H1 (cell line): Measurements from ENCODE around the gene METTL21A. TPM values are rescaled to one million over a fixed set of nuclear protein-coding genes. Genes with fewer than 3 reads are reported as not detected.
A peak's percentile ranks its signal among the peaks of the same experiment; 100 is the strongest.

Experiments used
- EGR1 ChIP-seq: IDR thresholded peaks from 2 replicates; pipeline ENCODE4 v1.6.1; 2011; ENCODE audit warnings: low read depth, low read length, borderline replicate concordance
- EP300 ChIP-seq, 2 experiments: IDR thresholded peaks; 1 replicate in 1 of 2; 2 replicates in 1 of 2; pipeline ENCODE4 v1.6.1; 2011 to 2012; ENCODE audit warnings: low read depth in 2 of 2, low read length in 2 of 2, mild to moderate bottlenecking in 2 of 2, borderline replicate concordance in 1 of 2, inconsistent platforms in 1 of 2, moderate library complexity in 1 of 2
- KDM5A ChIP-seq: fragments of 200-600 bp; IDR thresholded peaks from 2 replicates; pipeline ENCODE4 v1.7.1; 2012; ENCODE audit warnings: mild to moderate bottlenecking, low read length, inconsistent platforms, mixed read lengths
- PHF8 ChIP-seq: fragments of 200-600 bp; sonication (generic); conservative IDR thresholded peaks from 2 replicates; pipeline ENCODE4 v1.7.1; 2012; ENCODE audit warnings: low read depth, mild to moderate bottlenecking, inconsistent platforms, low read length, moderate library complexity
- POLR2A ChIP-seq, 2 experiments: IDR thresholded peaks; 1 replicate in 1 of 2; 2 replicates in 1 of 2; pipeline ENCODE4 v1.6.1; 2011; ENCODE audit warnings: low read depth in 2 of 2, low read length in 2 of 2, mild to moderate bottlenecking in 2 of 2; ENCODE audit errors: control extremely low read depth in 1 of 2
- RBBP5 ChIP-seq: IDR thresholded peaks from 2 replicates; pipeline ENCODE4 v1.7.1; 2012; ENCODE audit warnings: low read depth, mild to moderate bottlenecking, inconsistent platforms, low read length, moderate library complexity, borderline replicate concordance
- SAP30 ChIP-seq: fragments of 300-600 bp; sonication (generic); IDR thresholded peaks from 2 replicates; pipeline ENCODE4 v1.7.1; 2012; ENCODE audit warnings: low read length, moderate library complexity, mild to moderate bottlenecking, inconsistent platforms; ENCODE audit not compliant: insufficient read depth, insufficient replicate concordance
- YY1 ChIP-seq: IDR thresholded peaks from 2 replicates; pipeline ENCODE4 v1.6.1; 2011; ENCODE audit warnings: low read depth, mild to moderate bottlenecking, low read length
- polyA plus RNA-seq, 7 experiments: library from polyadenylated mRNA; depleted of rRNA in 3 of 7; stranded (reverse) in 5 of 7; unstranded in 2 of 7; fragments of >200 nt in 5 of 7; fragments of 200-250 nt in 2 of 7; gene quantifications; 1 replicate in 5 of 7; 2 replicates in 1 of 7; 4 replicates in 1 of 7; pipeline versions ENCODE4 v1.2.1 to v1.2.3, GENCODE V29; 2011 to 2013; ENCODE audit warnings: missing spikeins in 2 of 7, mixed read lengths in 2 of 7
- total RNA-seq: library from RNA; stranded (reverse); fragmentation: NEBNext Ultra II Directional; extraction: Animal tissue kit (Norgen Biotek cat#: 25700); gene quantifications from 2 replicates; pipeline ENCODE4 v1.2.1, GENCODE V29; 2021
- TF ChIP-seq, protein P1 (sequence below): fragments of 300-600 bp; sonication (generic); IDR thresholded peaks from 2 replicates; pipeline ENCODE4 v1.7.1; 2012; ENCODE audit warnings: low read length, moderate library complexity, mild to moderate bottlenecking, inconsistent platforms; ENCODE audit not compliant: insufficient replicate concordance

METTL21A gene
- total and polyA plus RNA-seq, 2 of the 8 experiments (the other 6 are each of a cell fraction or from before 2014, with no cell fraction given) = 36.2 to 55.0 TPM

DNA sequence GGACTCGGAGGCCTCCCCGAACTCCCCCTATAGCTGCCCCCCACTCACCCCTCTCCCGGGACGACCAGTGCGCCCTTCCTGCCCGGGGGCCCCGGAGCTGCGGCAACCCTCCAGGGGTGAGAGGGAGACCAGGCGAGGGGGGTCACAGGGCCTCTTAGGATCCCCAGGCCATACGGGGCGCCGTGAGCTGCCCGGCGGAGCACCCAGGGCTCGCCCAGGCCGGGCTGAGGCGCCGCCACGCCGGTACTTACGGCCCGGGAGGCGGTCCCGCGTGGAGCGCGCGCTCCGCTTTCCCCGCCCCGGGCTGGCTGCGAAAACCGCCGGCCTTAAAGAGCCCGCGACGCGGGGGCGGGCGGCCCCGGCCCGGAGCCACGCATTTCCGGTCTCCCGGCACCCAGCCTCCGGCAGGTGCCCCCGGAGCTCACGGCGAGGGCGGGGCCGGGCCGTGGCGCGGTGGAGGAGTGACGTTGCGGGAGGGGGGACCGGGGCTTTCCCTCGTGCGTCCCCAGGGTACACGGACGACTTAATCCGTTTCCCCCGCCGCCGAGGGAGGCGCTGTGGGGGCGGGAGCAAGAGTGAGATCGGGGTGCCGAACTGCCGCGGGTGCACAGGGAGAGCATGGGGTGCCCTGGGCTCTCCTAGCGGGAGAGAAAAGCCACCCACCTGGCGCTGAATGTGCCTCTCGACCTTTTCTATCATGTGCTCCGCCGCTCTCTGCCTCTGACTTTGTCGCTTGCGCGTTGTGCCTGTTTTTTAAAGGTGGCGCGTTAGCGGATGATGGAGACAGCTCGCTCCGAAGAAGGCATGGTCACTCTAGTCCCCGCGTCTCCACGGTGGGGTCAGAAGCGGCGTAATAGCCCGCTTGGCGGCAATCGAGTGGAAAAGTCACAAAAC is at the start of gene METTL21A (continued):
- TF ChIP-seq, protein P1, sequence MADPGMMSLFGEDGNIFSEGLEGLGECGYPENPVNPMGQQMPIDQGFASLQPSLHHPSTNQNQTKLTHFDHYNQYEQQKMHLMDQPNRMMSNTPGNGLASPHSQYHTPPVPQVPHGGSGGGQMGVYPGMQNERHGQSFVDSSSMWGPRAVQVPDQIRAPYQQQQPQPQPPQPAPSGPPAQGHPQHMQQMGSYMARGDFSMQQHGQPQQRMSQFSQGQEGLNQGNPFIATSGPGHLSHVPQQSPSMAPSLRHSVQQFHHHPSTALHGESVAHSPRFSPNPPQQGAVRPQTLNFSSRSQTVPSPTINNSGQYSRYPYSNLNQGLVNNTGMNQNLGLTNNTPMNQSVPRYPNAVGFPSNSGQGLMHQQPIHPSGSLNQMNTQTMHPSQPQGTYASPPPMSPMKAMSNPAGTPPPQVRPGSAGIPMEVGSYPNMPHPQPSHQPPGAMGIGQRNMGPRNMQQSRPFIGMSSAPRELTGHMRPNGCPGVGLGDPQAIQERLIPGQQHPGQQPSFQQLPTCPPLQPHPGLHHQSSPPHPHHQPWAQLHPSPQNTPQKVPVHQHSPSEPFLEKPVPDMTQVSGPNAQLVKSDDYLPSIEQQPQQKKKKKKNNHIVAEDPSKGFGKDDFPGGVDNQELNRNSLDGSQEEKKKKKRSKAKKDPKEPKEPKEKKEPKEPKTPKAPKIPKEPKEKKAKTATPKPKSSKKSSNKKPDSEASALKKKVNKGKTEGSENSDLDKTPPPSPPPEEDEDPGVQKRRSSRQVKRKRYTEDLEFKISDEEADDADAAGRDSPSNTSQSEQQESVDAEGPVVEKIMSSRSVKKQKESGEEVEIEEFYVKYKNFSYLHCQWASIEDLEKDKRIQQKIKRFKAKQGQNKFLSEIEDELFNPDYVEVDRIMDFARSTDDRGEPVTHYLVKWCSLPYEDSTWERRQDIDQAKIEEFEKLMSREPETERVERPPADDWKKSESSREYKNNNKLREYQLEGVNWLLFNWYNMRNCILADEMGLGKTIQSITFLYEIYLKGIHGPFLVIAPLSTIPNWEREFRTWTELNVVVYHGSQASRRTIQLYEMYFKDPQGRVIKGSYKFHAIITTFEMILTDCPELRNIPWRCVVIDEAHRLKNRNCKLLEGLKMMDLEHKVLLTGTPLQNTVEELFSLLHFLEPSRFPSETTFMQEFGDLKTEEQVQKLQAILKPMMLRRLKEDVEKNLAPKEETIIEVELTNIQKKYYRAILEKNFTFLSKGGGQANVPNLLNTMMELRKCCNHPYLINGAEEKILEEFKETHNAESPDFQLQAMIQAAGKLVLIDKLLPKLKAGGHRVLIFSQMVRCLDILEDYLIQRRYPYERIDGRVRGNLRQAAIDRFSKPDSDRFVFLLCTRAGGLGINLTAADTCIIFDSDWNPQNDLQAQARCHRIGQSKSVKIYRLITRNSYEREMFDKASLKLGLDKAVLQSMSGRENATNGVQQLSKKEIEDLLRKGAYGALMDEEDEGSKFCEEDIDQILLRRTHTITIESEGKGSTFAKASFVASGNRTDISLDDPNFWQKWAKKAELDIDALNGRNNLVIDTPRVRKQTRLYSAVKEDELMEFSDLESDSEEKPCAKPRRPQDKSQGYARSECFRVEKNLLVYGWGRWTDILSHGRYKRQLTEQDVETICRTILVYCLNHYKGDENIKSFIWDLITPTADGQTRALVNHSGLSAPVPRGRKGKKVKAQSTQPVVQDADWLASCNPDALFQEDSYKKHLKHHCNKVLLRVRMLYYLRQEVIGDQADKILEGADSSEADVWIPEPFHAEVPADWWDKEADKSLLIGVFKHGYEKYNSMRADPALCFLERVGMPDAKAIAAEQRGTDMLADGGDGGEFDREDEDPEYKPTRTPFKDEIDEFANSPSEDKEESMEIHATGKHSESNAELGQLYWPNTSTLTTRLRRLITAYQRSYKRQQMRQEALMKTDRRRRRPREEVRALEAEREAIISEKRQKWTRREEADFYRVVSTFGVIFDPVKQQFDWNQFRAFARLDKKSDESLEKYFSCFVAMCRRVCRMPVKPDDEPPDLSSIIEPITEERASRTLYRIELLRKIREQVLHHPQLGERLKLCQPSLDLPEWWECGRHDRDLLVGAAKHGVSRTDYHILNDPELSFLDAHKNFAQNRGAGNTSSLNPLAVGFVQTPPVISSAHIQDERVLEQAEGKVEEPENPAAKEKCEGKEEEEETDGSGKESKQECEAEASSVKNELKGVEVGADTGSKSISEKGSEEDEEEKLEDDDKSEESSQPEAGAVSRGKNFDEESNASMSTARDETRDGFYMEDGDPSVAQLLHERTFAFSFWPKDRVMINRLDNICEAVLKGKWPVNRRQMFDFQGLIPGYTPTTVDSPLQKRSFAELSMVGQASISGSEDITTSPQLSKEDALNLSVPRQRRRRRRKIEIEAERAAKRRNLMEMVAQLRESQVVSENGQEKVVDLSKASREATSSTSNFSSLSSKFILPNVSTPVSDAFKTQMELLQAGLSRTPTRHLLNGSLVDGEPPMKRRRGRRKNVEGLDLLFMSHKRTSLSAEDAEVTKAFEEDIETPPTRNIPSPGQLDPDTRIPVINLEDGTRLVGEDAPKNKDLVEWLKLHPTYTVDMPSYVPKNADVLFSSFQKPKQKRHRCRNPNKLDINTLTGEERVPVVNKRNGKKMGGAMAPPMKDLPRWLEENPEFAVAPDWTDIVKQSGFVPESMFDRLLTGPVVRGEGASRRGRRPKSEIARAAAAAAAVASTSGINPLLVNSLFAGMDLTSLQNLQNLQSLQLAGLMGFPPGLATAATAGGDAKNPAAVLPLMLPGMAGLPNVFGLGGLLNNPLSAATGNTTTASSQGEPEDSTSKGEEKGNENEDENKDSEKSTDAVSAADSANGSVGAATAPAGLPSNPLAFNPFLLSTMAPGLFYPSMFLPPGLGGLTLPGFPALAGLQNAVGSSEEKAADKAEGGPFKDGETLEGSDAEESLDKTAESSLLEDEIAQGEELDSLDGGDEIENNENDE = no peak
- TF ChIP-seq SAP30 (peak; percentile 87), EP300 (IDR thresholded peaks at IDR 0.05; ENCODE audit: borderline replicate concordance in 1 of 2, low read depth in 2 of 2, low read length in 2 of 2) (peak in 1 of 2 experiments; percentile 13; a peak in 1 of 3 replicates), EGR1 (peak; percentile 91; the same call in 1 of the 2 replicates), POLR2A (IDR thresholded peaks at IDR 0.05; ENCODE audit: control extremely low read depth in 1 of 2, low read depth in 2 of 2, low read length in 2 of 2) (peak; percentile 58 to 78), YY1 (no peak), PHF8 (peak; percentile 63), KDM5A (no peak), RBBP5 (0 out of 2 replicates have a peak, but pooled peaks have one; percentile 13)
